HepG2 (cell line): ENCODE measurements around the gene ABCC10. TPM values are rescaled to one million over a fixed set of nuclear protein-coding genes. Genes with fewer than 3 reads are reported as not detected.

ENCODE experiments used
- ARNT2 ChIP-seq: sonication (generic); formaldehyde crosslinking; IDR thresholded peaks from 2 replicates; pipeline ENCODE4 v1.8.0; 2022; ENCODE audit warnings: mild to moderate bottlenecking, low read depth, missing genetic modification reagents, moderate library complexity
- ARNTL ChIP-seq: sonication (generic); formaldehyde crosslinking; IDR thresholded peaks from 2 replicates; pipeline ENCODE4 v1.4.0; 2020; ENCODE audit warnings: mild to moderate bottlenecking, missing genetic modification reagents
- BORCS8-MEF2B ChIP-seq: sonication (generic); formaldehyde crosslinking; IDR thresholded peaks from 2 replicates; pipeline ENCODE4 v1.8.0; 2022; ENCODE audit warnings: mild to moderate bottlenecking, missing genetic modification reagents
- CEBPB ChIP-seq: IDR thresholded peaks from 2 replicates; pipeline ENCODE4 v1.6.1; 2011; ENCODE audit warnings: low read depth, low read length, improper control_type of control experiment, borderline replicate concordance
- CEBPG ChIP-seq: IDR thresholded peaks from 2 replicates; pipeline ENCODE4 v1.6.1; 2016
- ELF3 ChIP-seq: IDR thresholded peaks from 2 replicates; pipeline ENCODE4 v1.6.1; 2016; ENCODE audit warnings: missing genetic modification reagents, missing compliant biosample characterization
- FOXM1 ChIP-seq: sonication (generic); formaldehyde crosslinking; IDR thresholded peaks from 2 replicates; pipeline ENCODE4 v1.5.0; 2020; ENCODE audit warnings: missing genetic modification reagents
- HCFC1 ChIP-seq: fragments of 150-350 bp; IDR thresholded peaks from 2 replicates; pipeline ENCODE4 v1.6.1; 2014; ENCODE audit warnings: low read depth, low read length
- IKZF4 ChIP-seq: sonication (generic); formaldehyde crosslinking; IDR thresholded peaks from 2 replicates; pipeline ENCODE4 v1.5.1; 2020; ENCODE audit warnings: borderline replicate concordance, mild to moderate bottlenecking, low read depth, missing genetic modification reagents; ENCODE audit errors: not compliant biosample characterization
- MLLT10 ChIP-seq: sonication (generic); formaldehyde crosslinking; IDR thresholded peaks from 2 replicates; pipeline ENCODE4 v1.4.0; 2020; ENCODE audit warnings: missing genetic modification reagents
- NKX3-1 ChIP-seq: sonication (generic); formaldehyde crosslinking; IDR thresholded peaks from 2 replicates; pipeline ENCODE4 v1.5.0; 2020; ENCODE audit warnings: missing genetic modification reagents
- POGZ ChIP-seq: sonication (generic); formaldehyde crosslinking; IDR thresholded peaks from 2 replicates; pipeline ENCODE4 v1.4.0; 2020; ENCODE audit warnings: mild to moderate bottlenecking, missing genetic modification reagents
- RXRB ChIP-seq: IDR thresholded peaks from 2 replicates; pipeline ENCODE4 v1.6.1; 2016; ENCODE audit warnings: borderline replicate concordance, missing genetic modification reagents, missing compliant biosample characterization
- SNAPC2 ChIP-seq: sonication (generic); formaldehyde crosslinking; IDR thresholded peaks from 2 replicates; pipeline ENCODE4 v1.8.1; 2022; ENCODE audit warnings: mild to moderate bottlenecking, missing genetic modification reagents
- TBP ChIP-seq: sonication (generic); formaldehyde crosslinking; IDR thresholded peaks from 2 replicates; pipeline ENCODE4 v1.5.0; 2020; ENCODE audit warnings: missing genetic modification reagents
- TBX2 ChIP-seq: sonication (generic); formaldehyde crosslinking; IDR thresholded peaks from 2 replicates; pipeline ENCODE4 v1.5.0; 2020; ENCODE audit warnings: missing genetic modification reagents, mild to moderate bottlenecking, borderline replicate concordance
- UBTF ChIP-seq: sonication (generic); formaldehyde crosslinking; IDR thresholded peaks from 2 replicates; pipeline ENCODE4 v1.4.0; 2020; ENCODE audit warnings: mild to moderate bottlenecking, missing genetic modification reagents
- ZFP1 ChIP-seq: IDR thresholded peaks from 2 replicates; pipeline ENCODE4 v1.6.1; 2016
- ZNF205 ChIP-seq: IDR thresholded peaks from 2 replicates; pipeline ENCODE4 v1.6.1; 2018; ENCODE audit warnings: missing biosample characterization, missing genetic modification reagents
- ZNF446 ChIP-seq: sonication (generic); formaldehyde crosslinking; IDR thresholded peaks from 2 replicates; pipeline ENCODE4 v1.5.0; 2020; ENCODE audit warnings: mild to moderate bottlenecking, missing genetic modification reagents
- ZNF605 ChIP-seq: sonication (generic); formaldehyde crosslinking; IDR thresholded peaks from 2 replicates; pipeline ENCODE4 v1.8.0; 2022; ENCODE audit warnings: mild to moderate bottlenecking, missing genetic modification reagents
- ZNF615 ChIP-seq: sonication (generic); formaldehyde crosslinking; IDR thresholded peaks from 2 replicates; pipeline ENCODE4 v1.5.0; 2020; ENCODE audit warnings: mild to moderate bottlenecking, missing genetic modification reagents, borderline replicate concordance
- ZNF660 ChIP-seq: sonication (generic); formaldehyde crosslinking; IDR thresholded peaks from 2 replicates; pipeline ENCODE4 v1.5.1; 2020; ENCODE audit warnings: mild to moderate bottlenecking, low read depth, missing genetic modification reagents, borderline replicate concordance
- ZNF678 ChIP-seq: sonication (generic); formaldehyde crosslinking; IDR thresholded peaks from 2 replicates; pipeline ENCODE4 v1.4.0; 2020; ENCODE audit warnings: mild to moderate bottlenecking, missing genetic modification reagents
- ZNF891 ChIP-seq: sonication (generic); formaldehyde crosslinking; IDR thresholded peaks from 2 replicates; pipeline ENCODE4 v1.5.0; 2020; ENCODE audit warnings: mild to moderate bottlenecking, missing genetic modification reagents
- ZSCAN25 ChIP-seq: sonication (generic); formaldehyde crosslinking; IDR thresholded peaks from 2 replicates; pipeline ENCODE4 v1.8.0; 2022; ENCODE audit warnings: mild to moderate bottlenecking, missing genetic modification reagents
- polyA plus RNA-seq, 8 experiments: library from polyadenylated mRNA; depleted of rRNA in 3 of 8; stranded (reverse) in 7 of 8; unstranded in 1 of 8; fragments of >200 nt; fragmentation: Illumina TruSeq in 4 of 8; extraction: Trizol in 4 of 8; gene quantifications; 2 replicates each; pipeline versions ENCODE4 v1.2.1 to v1.2.3, GENCODE V29; 2011 to 2016; ENCODE audit warnings: low read depth in 4 of 8, missing spikeins in 1 of 8, mixed read lengths in 1 of 8; ENCODE audit not compliant: insufficient read depth in 1 of 8
- total RNA-seq, 5 experiments: library from RNA; depleted of rRNA; stranded (reverse); fragments of >200 nt; fragmentation: Illumina TruSeq; extraction: Trizol; gene quantifications; 2 replicates each; pipeline ENCODE4 v1.2.3, GENCODE V29; 2016; ENCODE audit warnings: low read depth in 1 of 5
- TF ChIP-seq, protein P1 (sequence below), 2 experiments: fragments of 450-650 bp in 1 of 2; sonication (generic) in 1 of 2; formaldehyde crosslinking; IDR thresholded peaks; 2 replicates each; pipeline versions ENCODE4 v1.5.0 to v1.8.0; 2020 to 2022; ENCODE audit warnings: mild to moderate bottlenecking in 1 of 2, missing genetic modification reagents in 1 of 2
- TF ChIP-seq, protein P2 (sequence below): sonication (generic); formaldehyde crosslinking; IDR thresholded peaks from 2 replicates; pipeline ENCODE4 v1.5.0; 2020; ENCODE audit warnings: mild to moderate bottlenecking, missing genetic modification reagents
- TF ChIP-seq, protein P3 (sequence below): sonication (generic); formaldehyde crosslinking; IDR thresholded peaks from 2 replicates; pipeline ENCODE4 v1.4.0; 2020; ENCODE audit warnings: missing genetic modification reagents, low read depth, mild to moderate bottlenecking, borderline replicate concordance

Gene ABCC10
- total and polyA plus RNA-seq, 2 of the 13 experiments (the other 11 are each of a cell fraction or from before 2014, with no cell fraction given) = 16.0 to 24.3 TPM

DNA sequence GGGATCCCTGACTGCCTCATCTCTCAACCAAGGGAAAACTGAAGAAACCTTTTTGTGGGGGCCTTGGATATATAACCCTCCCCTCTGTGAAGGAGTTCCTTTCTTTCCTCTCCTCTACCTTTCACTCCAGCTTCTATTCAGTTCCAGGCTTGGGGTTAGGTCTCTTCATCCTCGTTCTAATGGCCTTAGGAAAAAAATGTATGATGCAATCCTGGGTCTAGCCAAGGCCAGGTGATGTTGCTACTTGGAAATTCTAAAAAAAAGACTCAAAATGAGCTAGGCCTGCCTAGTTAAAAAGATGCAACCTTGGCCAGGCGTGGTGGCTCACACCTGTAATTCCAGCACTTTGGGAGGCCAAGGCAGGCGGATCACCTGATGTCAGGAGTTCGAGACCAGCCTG is 7.6 kb downstream of the ABCC10 start (continued):
- no peak for TF ChIP-seq BORCS8-MEF2B (CRISPR knock-in tag)
- no peak for TF ChIP-seq NKX3-1 (CRISPR knock-in tag)
- no peak for TF ChIP-seq POGZ (CRISPR knock-in tag)
- TF ChIP-seq TBX2 (CRISPR knock-in tag) = no peak
- TF ChIP-seq ARNT2 (CRISPR knock-in tag) = 0 out of 2 replicates have a peak, but pooled peaks have one; percentile 12
- no peak for TF ChIP-seq ZNF605 (CRISPR knock-in tag)
- TF ChIP-seq TBP (CRISPR knock-in tag) = no peak
- no peak for TF ChIP-seq RXRB (CRISPR knock-in tag)
- no peak for TF ChIP-seq MLLT10
- TF ChIP-seq SNAPC2 (CRISPR knock-in tag) = no peak
- TF ChIP-seq ELF3 = no peak
- TF ChIP-seq ARNTL (CRISPR knock-in tag) = no peak
- TF ChIP-seq, protein P1, sequence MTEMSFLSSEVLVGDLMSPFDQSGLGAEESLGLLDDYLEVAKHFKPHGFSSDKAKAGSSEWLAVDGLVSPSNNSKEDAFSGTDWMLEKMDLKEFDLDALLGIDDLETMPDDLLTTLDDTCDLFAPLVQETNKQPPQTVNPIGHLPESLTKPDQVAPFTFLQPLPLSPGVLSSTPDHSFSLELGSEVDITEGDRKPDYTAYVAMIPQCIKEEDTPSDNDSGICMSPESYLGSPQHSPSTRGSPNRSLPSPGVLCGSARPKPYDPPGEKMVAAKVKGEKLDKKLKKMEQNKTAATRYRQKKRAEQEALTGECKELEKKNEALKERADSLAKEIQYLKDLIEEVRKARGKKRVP (CRISPR knock-in tag; IDR thresholded peaks at IDR 0.05) = peak; percentile 73 to 89; a peak in 3 of 4 replicates
- no peak for TF ChIP-seq ZFP1
- no peak for TF ChIP-seq ZNF660 (CRISPR knock-in tag)
- TF ChIP-seq IKZF4 (CRISPR knock-in tag) = no peak
- no peak for TF ChIP-seq ZNF205 (CRISPR knock-in tag)
- TF ChIP-seq HCFC1 = no peak
- no peak for TF ChIP-seq ZNF615 (CRISPR knock-in tag)
- no peak for TF ChIP-seq ZNF891 (CRISPR knock-in tag)
- TF ChIP-seq, protein P2, sequence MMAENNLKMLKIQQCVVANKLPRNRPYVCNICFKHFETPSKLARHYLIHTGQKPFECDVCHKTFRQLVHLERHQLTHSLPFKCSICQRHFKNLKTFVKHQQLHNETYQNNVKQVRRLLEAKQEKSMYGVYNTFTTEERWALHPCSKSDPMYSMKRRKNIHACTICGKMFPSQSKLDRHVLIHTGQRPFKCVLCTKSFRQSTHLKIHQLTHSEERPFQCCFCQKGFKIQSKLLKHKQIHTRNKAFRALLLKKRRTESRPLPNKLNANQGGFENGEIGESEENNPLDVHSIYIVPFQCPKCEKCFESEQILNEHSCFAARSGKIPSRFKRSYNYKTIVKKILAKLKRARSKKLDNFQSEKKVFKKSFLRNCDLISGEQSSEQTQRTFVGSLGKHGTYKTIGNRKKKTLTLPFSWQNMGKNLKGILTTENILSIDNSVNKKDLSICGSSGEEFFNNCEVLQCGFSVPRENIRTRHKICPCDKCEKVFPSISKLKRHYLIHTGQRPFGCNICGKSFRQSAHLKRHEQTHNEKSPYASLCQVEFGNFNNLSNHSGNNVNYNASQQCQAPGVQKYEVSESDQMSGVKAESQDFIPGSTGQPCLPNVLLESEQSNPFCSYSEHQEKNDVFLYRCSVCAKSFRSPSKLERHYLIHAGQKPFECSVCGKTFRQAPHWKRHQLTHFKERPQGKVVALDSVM (CRISPR knock-in tag) = no peak
- TF ChIP-seq, protein P3, sequence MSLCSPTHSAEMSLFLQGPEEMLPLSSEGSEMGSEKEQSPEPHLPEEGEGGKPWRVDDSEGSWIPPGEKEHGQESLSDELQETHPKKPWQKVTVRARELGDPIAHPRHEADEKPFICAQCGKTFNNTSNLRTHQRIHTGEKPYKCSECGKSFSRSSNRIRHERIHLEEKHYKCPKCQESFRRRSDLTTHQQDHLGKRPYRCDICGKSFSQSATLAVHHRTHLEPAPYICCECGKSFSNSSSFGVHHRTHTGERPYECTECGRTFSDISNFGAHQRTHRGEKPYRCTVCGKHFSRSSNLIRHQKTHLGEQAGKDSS = no peak
- peak; percentile 80 for TF ChIP-seq CEBPG (CRISPR knock-in tag)
- TF ChIP-seq ZNF446 = no peak
- TF ChIP-seq FOXM1 = no peak
- TF ChIP-seq UBTF (CRISPR knock-in tag) = no peak
- peak; percentile 84; the same call in 1 of the 2 replicates for TF ChIP-seq CEBPB
- no peak for TF ChIP-seq ZNF678 (CRISPR knock-in tag)
- no peak for TF ChIP-seq ZSCAN25 (CRISPR knock-in tag)
